ENCODE results near the gene SULF2.

SULF2 gene

GRCh38 chr20:47711046-47711752 is 74.1 kb downstream of the SULF2 start:
- DNase-seq (ENCODE audit: low read depth in 3 of 3), result no peak

GRCh38 chr20:47710665-47711045 is 74.6 kb downstream of the SULF2 start:
- no peak for DNase-seq (ENCODE audit: low read depth in 3 of 3)

DNA sequence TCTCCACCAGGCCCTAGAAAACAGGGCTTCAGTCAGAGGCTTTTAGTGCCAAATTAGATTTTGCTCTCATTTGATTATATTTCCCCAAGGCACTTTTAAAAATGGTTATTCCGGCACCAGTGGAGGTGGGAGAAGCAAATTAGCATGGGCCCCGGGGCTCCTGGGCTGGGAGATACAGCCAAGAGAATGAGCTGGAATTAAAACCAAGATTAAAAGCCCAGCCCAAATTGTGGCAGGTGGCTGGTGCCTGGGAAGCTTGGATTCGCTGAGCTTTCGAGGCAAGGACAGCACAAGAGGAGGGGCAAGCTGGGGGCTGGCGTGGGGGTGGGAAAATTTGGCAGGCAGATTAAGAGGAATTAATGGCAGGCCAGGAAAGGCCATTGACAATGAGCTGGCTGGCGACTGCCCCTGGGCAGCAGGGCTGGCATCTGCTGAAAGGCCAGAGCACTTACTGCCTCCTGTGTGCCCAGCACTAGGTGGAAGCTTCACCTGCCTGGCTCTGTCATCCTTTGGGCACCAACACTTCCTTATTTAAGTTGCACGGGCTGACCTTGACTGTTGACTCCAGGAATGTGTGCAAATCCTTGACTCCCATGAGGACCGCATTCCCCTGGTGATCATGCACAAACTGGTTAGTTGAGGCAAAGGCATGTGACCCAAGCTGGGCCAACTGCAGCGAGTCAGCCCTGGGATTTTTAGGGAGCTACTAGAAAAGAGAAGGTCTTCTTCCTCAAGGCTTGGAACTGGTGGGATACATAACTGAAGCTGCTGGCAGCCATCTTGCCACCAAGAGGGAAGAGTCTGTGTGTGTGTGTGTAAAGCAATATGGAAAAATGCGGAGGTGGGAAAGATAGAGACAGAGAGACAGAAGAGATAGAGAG is 76.1 kb downstream of the SULF2 start:
- no peak for DNase-seq (ENCODE audit: low read depth in 3 of 3)

- DNase-seq (ENCODE audit: low read depth in 3 of 3), result no peak
Observed at GRCh38 chr20:47708140-47708807, 77.0 kb downstream of the SULF2 start.

DNA sequence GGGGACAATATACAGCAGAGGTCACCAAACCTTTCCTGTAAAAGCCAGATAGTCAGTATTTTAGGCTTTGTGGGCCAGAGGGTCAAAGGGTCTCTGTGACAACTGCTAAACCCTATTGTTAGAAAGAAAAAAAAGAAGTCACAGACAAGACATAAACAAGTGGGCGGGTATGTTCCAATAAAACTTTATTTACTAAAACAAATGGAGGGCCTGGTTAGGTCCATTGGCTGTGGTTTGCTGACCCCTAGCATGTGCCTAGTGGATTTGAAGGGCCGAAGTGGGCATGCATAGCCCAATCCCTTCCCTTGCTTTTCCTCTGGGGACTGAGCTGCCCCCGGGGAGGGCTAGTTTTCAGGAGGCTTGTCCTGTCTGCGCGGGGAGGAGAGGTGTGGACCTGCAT is 78.9 kb downstream of the SULF2 start:
- DNase-seq (ENCODE audit: low read depth in 3 of 3), result no peak

GRCh38 chr20:47705497-47705856 is 79.8 kb downstream of the SULF2 start:
- DNase-seq (ENCODE audit: low read depth in 3 of 3), result no peak

GRCh38 chr20:47704746-47705496 is 80.4 kb downstream of the SULF2 start:
- DNase-seq (ENCODE audit: low read depth in 3 of 3), result no peak

- no peak for DNase-seq (ENCODE audit: low read depth in 3 of 3)
Observed at GRCh38 chr20:47703748-47704147, 81.5 kb downstream of the SULF2 start.

- no peak for DNase-seq (ENCODE audit: low read depth in 3 of 3)
Observed at GRCh38 chr20:47701612-47702011, 83.7 kb downstream of the SULF2 start.

- DNase-seq (ENCODE audit: low read depth in 3 of 3), result no peak
Observed at GRCh38 chr20:47700327-47700726, 85.0 kb downstream of the SULF2 start.

DNA sequence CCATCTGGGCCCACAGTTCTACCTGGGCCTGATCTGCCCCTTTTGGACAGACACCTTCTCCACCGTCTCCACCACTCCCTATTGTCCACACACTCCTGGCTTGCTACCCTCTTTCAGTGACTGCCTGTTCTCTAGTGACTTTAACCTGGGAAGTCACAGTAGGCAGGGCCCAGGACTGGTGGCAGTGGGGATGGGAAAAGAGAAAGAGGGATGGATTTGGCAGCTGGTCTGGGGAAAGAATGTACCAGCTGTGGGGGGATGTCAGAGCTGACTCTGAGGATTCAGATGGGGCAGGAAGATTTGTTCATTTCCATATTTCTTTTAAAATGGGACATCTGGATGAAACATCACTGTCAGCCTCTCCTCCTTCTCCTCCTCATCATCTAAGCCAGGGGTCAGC is 85.5 kb downstream of the SULF2 start:
- no peak for DNase-seq (ENCODE audit: low read depth in 3 of 3)

- DNase-seq (ENCODE audit: low read depth in 3 of 3), result no peak
Observed at GRCh38 chr20:47698142-47698541, 87.1 kb downstream of the SULF2 start.

DNA sequence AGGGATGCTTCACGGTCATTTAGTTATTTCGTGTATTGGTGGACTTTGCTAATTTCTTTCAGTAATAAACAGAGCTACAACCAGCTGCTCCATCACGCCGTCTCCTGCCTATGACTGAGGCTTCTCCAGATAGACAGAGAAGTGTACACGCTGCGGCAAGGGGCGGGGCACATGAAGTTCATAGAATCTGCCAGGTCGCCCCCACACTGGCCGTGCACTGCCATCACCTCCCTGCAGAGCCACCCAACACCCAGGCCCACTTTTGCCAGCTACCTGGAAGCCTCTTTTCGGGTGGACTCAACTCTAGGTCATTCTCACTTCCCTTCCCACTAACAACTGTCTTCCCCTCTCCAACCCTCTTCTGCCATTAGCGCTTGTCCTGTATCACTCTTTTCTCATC is 88.4 kb downstream of the SULF2 start:
- DNase-seq (ENCODE audit: low read depth in 3 of 3), result no peak

DNA sequence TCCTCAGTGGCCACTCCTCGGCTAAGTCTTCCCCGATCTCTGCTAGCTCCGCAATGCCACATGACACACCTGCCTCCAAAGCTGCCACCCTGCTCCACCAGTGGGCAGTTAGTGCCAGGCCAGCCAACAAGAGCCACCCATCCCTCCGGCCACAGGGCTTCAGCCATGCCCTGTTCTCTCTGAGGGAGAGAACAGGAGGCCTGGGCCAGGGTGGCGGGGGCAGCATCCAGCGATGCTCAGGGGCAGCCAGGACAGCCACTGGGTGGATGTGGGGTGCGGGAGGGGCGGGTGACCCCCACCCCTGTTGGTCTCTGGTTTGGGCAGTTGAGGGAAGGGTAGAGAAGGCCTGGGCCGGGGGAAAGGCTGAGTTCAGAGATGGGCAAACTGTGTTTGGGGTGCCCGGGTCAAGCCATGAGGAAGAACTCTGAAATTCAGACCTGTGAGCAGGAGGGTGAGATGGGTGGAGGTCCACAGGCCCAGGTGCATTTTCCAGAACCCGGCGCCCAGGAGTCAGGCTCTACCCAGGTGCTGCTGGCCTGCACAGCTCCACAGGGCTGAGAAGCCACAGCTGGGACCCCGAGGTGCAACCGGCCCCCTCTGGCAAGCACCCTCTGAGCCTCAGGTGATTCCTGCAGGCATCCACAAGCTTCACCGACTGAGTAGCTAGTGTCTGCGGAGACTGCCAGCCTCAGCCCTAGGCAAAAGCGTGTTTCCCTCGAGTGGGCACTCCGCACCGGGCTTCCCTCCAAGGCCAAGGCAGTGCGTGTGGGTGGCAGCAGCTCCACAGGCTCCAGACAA is 91.1 kb downstream of the SULF2 start:
- no peak for DNase-seq (ENCODE audit: low read depth in 3 of 3)

GRCh38 chr20:47691625-47692024 is 93.7 kb downstream of the SULF2 start:
- DNase-seq (ENCODE audit: low read depth in 3 of 3), result no peak

DNA sequence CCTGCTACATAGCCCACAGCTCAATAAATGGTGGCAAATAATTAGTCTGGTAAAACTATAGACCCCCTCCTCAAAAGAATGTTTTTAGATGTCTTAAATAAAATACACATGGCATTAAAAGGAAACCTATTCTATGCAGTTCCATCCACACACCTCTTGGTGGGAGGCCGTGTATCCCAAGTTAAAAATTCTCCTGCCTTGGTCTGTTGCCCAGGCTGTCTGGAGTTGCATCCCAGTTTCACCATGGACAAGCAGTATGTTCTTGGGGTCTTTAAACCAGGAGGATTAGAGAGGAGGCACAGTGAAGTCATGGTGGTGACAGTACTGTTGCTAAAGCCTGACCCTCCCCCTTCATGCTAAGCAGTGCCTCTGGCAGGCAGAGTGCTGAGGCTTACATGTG is 95.5 kb downstream of the SULF2 start:
- DNase-seq (ENCODE audit: low read depth in 3 of 3), result no peak

- DNase-seq (ENCODE audit: low read depth in 3 of 3), result no peak
Observed at GRCh38 chr20:47688385-47689381, 96.6 kb downstream of the SULF2 start.

- DNase-seq (ENCODE audit: low read depth in 3 of 3), result no peak
Observed at GRCh38 chr20:47687095-47687987, 97.9 kb downstream of the SULF2 start.

DNA sequence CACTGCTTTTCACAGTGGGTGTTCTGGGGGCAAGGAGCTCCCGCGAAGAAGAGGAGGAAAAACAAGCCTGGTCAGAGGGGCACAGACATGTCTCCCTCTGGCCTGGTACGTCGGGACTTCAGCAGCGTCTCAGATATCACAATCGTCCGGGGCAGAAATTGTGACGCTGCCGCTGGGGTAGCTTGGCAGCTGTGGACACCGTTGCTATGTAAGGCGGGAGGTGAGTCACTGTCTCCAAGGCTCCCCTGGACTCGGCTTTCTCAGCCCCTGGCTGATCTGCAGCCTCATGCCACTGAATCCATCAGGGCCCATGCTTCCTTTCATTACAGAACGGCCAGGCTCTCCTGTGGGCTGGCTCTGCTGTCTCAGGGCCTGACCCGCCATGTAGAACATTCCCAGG is 98.7 kb downstream of the SULF2 start:
- DNase-seq (ENCODE audit: low read depth in 3 of 3), result no peak
